ENCODE measurements around the gene USHBP1.

The USHBP1 gene

GRCh38 chr19:17236811-17237543, 27.6 kb downstream of the USHBP1 start:
- Histone ChIP-seq H3K9ac (ENCODE audit: low read length in 2 of 2) (no peak overlapping the region), H3K9me3 (ENCODE audit: control insufficient read depth in 2 of 2, low read length in 2 of 2) (no peaks in the 10 kb centered on the region), H3K4me3 (ENCODE audit: low read length in 2 of 2) (no peak overlapping the region), H3K36me3 (ENCODE audit: control insufficient read depth in 2 of 2, insufficient read depth in 2 of 2, low read length in 2 of 2) (peaks cover under 1 to 17% of the 10 kb centered on the region in 2 donors), H3K4me1 (ENCODE audit: control insufficient read depth, insufficient read depth, low read length) (peaks cover 28% of the 10 kb centered on the region), H3K27ac (ENCODE audit: low read length) (peak overlapping the region; percentile 18), H3K27me3 (ENCODE audit: control insufficient read depth in 1 of 2, insufficient read depth in 2 of 2, low read length in 2 of 2) (no peaks in the 10 kb centered on the region)

DNA sequence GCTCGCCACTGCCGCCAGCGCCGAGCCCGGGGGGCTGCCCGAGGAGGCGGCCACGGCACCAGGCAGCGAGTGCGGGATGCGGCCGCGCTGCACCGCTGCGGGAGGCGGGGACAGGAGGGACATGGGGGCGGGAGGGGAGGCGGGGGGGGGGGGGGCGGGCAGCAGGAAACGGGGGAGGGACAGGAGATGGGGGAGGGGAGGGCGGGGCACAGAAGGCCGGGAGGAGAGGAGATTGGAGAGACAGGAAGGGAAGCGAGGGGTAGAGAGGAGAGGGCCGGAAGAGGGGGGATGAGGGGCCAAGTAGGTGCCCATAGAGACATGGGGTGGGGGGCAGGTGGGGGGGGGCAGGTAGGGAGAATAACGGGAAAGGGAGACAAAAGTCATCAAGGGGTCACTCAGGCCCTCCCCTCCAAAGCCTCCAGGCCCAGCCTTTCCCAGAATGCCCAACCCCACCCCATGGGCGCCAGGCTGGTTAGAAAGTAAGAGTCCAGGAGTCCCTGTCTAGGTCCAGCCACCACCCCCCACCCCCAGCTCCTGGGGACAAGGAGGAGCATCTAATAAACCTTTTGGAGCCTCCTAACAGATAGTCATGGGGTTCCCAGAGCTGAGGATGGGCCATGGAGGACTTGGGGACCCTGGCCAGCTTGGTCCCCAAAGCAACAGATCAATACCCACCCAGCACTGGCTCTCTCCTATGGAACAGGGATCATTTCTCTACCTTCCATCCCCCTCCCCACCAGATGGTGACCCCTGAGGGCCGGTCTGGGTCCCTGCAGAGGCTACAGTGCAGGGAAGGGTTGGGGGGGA, 28.4 kb downstream of the USHBP1 start:
- Histone ChIP-seq H3K4me3 (ENCODE audit: low read length in 2 of 2) (peak overlapping the region; percentile 49 to 70), H3K27me3 (ENCODE audit: control insufficient read depth in 1 of 2, insufficient read depth in 2 of 2, low read length in 2 of 2) (no peaks in the 10 kb centered on the region), H3K9me3 (ENCODE audit: control insufficient read depth in 2 of 2, low read length in 2 of 2) (no peaks in the 10 kb centered on the region), H3K27ac (ENCODE audit: low read length) (peak overlapping the region; percentile 53), H3K4me1 (ENCODE audit: control insufficient read depth, insufficient read depth, low read length) (peaks cover 21% of the 10 kb centered on the region), H3K9ac (ENCODE audit: low read length in 2 of 2) (no peak overlapping the region), H3K36me3 (ENCODE audit: control insufficient read depth in 2 of 2, insufficient read depth in 2 of 2, low read length in 2 of 2) (peaks cover 4 to 20% of the 10 kb centered on the region in 2 donors)

DNA sequence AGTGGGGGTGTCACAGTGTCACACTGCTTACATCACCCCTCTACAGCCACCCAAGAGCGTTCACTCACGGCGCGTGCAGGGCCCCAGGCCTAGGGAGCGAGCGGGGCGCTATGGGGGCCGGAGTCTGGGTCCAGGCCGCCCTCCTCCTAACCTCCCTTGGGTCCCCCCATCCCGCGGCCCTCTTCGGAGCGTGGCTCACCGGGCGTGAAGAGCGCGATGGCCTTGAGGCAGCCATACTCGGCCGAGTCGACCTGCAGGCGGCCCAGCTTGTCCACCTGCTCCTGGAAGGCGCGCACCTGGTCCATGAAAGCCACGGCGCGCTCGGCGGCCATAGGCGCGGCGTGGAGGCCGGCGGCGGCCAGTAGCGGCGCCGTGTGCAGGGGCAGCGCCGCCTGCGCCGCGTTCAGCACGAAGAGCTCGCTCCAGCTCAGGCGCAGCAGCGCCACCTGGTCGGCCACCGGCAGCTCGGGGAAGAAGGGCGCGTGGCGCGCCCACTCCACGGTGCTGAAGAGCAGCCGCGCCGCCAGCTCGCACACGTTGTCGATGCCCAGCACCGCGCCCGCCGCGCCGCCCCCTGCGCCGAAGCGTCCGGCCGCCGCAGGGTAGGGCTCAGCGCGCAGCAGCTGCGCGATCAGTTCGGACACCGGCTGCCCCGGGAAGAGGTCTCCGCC, 29.1 kb downstream of the USHBP1 start:
- Histone ChIP-seq H3K4me3 (ENCODE audit: low read length in 2 of 2) (peak overlapping the region; percentile 49 to 70), H3K27me3 (ENCODE audit: control insufficient read depth in 1 of 2, insufficient read depth in 2 of 2, low read length in 2 of 2) (no peaks in the 10 kb centered on the region), H3K27ac (ENCODE audit: low read length) (peak overlapping the region; percentile 53), H3K9ac (ENCODE audit: low read length in 2 of 2) (peak overlapping the region; percentile 42 to 51), H3K9me3 (ENCODE audit: control insufficient read depth in 2 of 2, low read length in 2 of 2) (no peaks in the 10 kb centered on the region), H3K36me3 (ENCODE audit: control insufficient read depth in 2 of 2, insufficient read depth in 2 of 2, low read length in 2 of 2) (peaks cover 8 to 17% of the 10 kb centered on the region in 2 donors), H3K4me1 (ENCODE audit: control insufficient read depth, insufficient read depth, low read length) (peaks cover 21% of the 10 kb centered on the region)

DNA sequence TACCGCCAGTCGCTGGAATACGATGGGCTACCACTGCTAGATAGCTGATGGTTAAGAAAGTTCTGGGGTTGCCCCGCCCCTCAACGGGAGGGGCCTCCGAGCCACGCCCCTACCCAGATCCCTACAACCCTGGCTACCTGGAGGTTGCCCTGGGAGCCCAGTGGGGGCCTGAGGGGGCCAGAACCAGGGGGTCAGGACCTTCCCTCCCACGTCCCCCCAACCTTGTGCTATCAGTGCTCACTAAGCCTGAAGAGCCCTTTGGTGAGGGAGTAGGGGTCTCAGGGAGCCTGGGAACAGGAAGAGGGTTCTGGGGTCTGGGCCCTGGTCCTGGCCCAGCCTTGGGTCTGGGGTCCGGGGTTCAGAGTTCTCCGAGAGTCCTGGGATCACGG, 29.6 kb downstream of the USHBP1 start:
- H3K4me3 ChIP-seq (ENCODE audit: low read length in 2 of 2): peak overlapping the region; percentile 49 to 70
- peaks cover 24% of the 10 kb centered on the region for H3K4me1 ChIP-seq (ENCODE audit: control insufficient read depth, insufficient read depth, low read length)
- peak overlapping the region; percentile 53 for H3K27ac ChIP-seq (ENCODE audit: low read length)

GRCh38 chr19:17232258-17232657, 32.3 kb downstream of the USHBP1 start:
- Histone ChIP-seq H3K9me3 (ENCODE audit: control insufficient read depth in 2 of 2, low read length in 2 of 2) (no peaks in the 10 kb centered on the region), H3K36me3 (ENCODE audit: control insufficient read depth in 2 of 2, insufficient read depth in 2 of 2, low read length in 2 of 2) (peaks cover 8 to 16% of the 10 kb centered on the region in 2 donors), H3K27ac (ENCODE audit: low read length) (no peak overlapping the region)

More for the DNA sequence above, 29.6 kb downstream of the USHBP1 start:
- H3K9me3 ChIP-seq (ENCODE audit: control insufficient read depth in 2 of 2, low read length in 2 of 2): no peaks in the 10 kb centered on the region
- H3K27me3 ChIP-seq (ENCODE audit: control insufficient read depth in 1 of 2, insufficient read depth in 2 of 2, low read length in 2 of 2): no peaks in the 10 kb centered on the region
- H3K9ac ChIP-seq (ENCODE audit: low read length in 2 of 2): peak overlapping the region; percentile 42 to 51
- H3K36me3 ChIP-seq (ENCODE audit: control insufficient read depth in 2 of 2, insufficient read depth in 2 of 2, low read length in 2 of 2): peaks cover 8 to 15% of the 10 kb centered on the region in 2 donors

GRCh38 chr19:17229890-17230289, 34.7 kb downstream of the USHBP1 start:
- no peaks in the 10 kb centered on the region for H3K27me3 ChIP-seq (ENCODE audit: control insufficient read depth in 1 of 2, insufficient read depth in 2 of 2, low read length in 2 of 2)
- H3K36me3 ChIP-seq (ENCODE audit: control insufficient read depth in 2 of 2, insufficient read depth in 2 of 2, low read length in 2 of 2): peaks cover 8 to 16% of the 10 kb centered on the region in 2 donors
- no peak overlapping the region for H3K9ac ChIP-seq (ENCODE audit: low read length in 2 of 2)
- no peak overlapping the region for H3K27ac ChIP-seq (ENCODE audit: low read length)
- no peak overlapping the region for H3K4me3 ChIP-seq (ENCODE audit: low read length in 2 of 2)
- H3K4me1 ChIP-seq (ENCODE audit: control insufficient read depth, insufficient read depth, low read length): peaks cover 20% of the 10 kb centered on the region
- no peaks in the 10 kb centered on the region for H3K9me3 ChIP-seq (ENCODE audit: control insufficient read depth in 2 of 2, low read length in 2 of 2)

More at GRCh38 chr19:17232258-17232657, 32.3 kb downstream of the USHBP1 start:
- Histone ChIP-seq H3K9ac (ENCODE audit: low read length in 2 of 2) (no peak overlapping the region), H3K4me3 (ENCODE audit: low read length in 2 of 2) (no peak overlapping the region), H3K4me1 (ENCODE audit: control insufficient read depth, insufficient read depth, low read length) (peaks cover 30% of the 10 kb centered on the region), H3K27me3 (ENCODE audit: control insufficient read depth in 1 of 2, insufficient read depth in 2 of 2, low read length in 2 of 2) (no peaks in the 10 kb centered on the region)

DNA sequence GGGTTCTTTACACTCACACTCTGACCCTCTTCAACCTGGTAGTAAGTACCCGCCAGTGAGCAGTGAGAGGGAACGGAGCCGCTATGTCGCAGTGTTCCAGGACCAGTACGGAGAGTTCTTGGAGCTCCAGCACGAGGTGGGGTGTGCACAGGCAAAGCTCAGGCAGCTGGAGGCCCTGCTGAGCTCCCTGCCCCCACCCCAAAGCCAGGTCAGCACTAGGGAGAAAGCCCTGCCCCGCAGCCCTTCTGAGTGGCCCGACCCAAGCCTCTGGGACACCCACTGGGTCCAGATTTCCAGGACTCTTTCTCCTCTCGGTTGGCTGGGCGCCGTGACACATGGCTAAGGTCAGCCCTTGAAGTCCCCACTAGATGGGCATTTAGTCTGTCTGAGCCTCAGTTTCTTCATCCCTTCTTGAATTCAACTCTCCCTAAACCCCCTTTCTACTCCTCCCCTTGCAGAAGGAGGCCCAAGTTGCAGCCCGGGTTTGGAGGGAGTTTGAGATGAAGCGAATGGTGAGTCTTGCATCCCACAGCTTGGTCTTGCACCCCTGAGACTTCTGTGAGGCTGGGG, 36.7 kb downstream of the USHBP1 start:
- Histone ChIP-seq H3K4me1 (ENCODE audit: control insufficient read depth, insufficient read depth, low read length) (peaks cover 15% of the 10 kb centered on the region), H3K4me3 (ENCODE audit: low read length in 2 of 2) (no peak overlapping the region), H3K27ac (ENCODE audit: low read length) (no peak overlapping the region), H3K9me3 (ENCODE audit: control insufficient read depth in 2 of 2, low read length in 2 of 2) (no peaks in the 10 kb centered on the region), H3K36me3 (ENCODE audit: control insufficient read depth in 2 of 2, insufficient read depth in 2 of 2, low read length in 2 of 2) (peaks cover 8 to 13% of the 10 kb centered on the region in 2 donors), H3K9ac (ENCODE audit: low read length in 2 of 2) (no peak overlapping the region), H3K27me3 (ENCODE audit: control insufficient read depth in 1 of 2, insufficient read depth in 2 of 2, low read length in 2 of 2) (no peaks in the 10 kb centered on the region)

DNA sequence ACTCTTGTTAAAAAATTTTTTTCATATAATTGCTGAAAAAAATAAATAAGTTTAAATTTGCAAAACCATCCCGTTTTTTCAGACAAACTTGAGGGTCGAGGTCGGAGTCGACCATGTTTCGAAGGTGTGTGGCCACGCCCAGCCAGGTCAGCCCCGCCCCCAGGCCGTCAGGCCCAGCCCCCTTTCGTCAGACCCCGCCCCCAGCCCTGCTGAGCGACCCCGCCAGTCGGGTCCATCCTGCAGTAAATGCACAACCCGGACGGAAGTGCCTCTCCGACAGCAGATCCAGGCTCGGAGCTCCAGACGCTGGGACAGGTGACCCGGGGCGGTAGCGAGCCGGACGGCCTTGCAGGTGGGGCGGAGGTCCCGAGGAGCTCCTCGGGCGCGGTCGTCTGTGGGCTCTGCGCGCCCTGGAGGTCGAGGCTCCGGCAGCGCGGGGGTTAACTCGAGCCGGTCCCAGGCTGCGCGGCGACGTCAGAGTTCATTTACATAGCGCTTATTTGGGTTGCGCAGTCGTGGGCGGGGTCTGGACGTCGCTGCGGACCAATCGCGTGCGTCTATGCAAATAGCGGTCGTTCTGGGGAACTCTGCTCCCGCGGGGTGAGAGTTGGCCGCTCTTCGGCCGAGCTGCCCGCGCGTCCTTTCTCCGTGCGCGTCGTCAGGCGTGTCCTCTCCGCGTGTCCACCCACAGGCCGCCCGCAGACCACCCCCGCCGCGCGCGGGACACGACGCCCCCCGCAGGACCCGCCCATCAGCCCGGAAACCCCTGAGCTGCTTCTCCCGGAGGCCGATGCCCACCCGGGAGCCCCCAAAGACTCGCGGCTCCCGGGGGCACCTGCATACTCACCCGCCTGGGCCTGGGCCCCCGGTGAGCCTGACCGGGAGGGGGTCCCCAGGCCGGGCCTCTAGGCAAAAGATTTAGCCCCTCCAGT, 38.3 kb downstream of the USHBP1 start, which contains the start of gene OCEL1:
OCEL1 (plus strand) TSS at position 225 of the 932 bp plus-strand sequence; CDS start at position 247, 22 bp downstream.
- Histone ChIP-seq H3K4me1 (ENCODE audit: control insufficient read depth, insufficient read depth, low read length) (peaks cover 15% of the 10 kb centered on the region), H3K27ac (ENCODE audit: low read length) (peak within 1 kb of the TSS; percentile 69), H3K27me3 (ENCODE audit: control insufficient read depth in 1 of 2, insufficient read depth in 2 of 2, low read length in 2 of 2) (no peaks in the 10 kb centered on the region), H3K9me3 (ENCODE audit: control insufficient read depth in 2 of 2, low read length in 2 of 2) (no peaks in the 10 kb centered on the region), H3K36me3 (ENCODE audit: control insufficient read depth in 2 of 2, insufficient read depth in 2 of 2, low read length in 2 of 2) (peaks cover 4 to 9% of the 10 kb centered on the region in 2 donors), H3K9ac (ENCODE audit: low read length in 2 of 2) (peak within 1 kb of the TSS; percentile 60 to 75), H3K4me3 (ENCODE audit: low read length in 2 of 2) (peak within 1 kb of the TSS; percentile 86 to 87)

DNA sequence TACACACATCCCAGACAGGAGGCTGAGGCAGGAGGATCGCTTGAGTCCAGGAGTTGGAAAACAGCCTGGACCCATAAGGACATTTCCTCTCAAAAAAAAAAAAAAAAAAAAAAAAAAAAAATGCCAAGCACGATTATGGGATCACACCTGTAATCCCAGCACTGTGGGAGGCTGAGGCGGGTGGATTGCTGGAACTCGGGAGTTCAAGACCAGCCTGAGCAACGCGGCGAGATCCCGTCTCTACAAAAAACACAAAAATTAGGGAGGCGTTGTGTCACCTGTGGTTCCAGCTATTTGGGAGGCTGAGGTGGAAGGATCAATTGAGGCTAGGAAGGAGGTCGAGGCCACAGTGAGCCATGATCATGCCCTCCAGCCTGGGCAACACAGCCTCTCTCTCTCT, 39.5 kb downstream of the USHBP1 start:
- Histone ChIP-seq H3K4me3 (ENCODE audit: low read length in 2 of 2) (no peak overlapping the region), H3K9ac (ENCODE audit: low read length in 2 of 2) (no peak overlapping the region), H3K27ac (ENCODE audit: low read length) (no peak overlapping the region), H3K9me3 (ENCODE audit: control insufficient read depth in 2 of 2, low read length in 2 of 2) (no peaks in the 10 kb centered on the region), H3K27me3 (ENCODE audit: control insufficient read depth in 1 of 2, insufficient read depth in 2 of 2, low read length in 2 of 2) (no peaks in the 10 kb centered on the region), H3K4me1 (ENCODE audit: control insufficient read depth, insufficient read depth, low read length) (peaks cover 13% of the 10 kb centered on the region), H3K36me3 (ENCODE audit: control insufficient read depth in 2 of 2, insufficient read depth in 2 of 2, low read length in 2 of 2) (peaks cover 0 to 5% of the 10 kb centered on the region in 2 donors)
